ENCODE data around the gene VAV2.

The VAV2 gene

GRCh38 chr9:133832877-133833276, 159.2 kb downstream of the VAV2 start:
- no peak for DNase-seq

GRCh38 chr9:133830711-133831110, 161.4 kb downstream of the VAV2 start:
- DNase-seq = no peak

DNA sequence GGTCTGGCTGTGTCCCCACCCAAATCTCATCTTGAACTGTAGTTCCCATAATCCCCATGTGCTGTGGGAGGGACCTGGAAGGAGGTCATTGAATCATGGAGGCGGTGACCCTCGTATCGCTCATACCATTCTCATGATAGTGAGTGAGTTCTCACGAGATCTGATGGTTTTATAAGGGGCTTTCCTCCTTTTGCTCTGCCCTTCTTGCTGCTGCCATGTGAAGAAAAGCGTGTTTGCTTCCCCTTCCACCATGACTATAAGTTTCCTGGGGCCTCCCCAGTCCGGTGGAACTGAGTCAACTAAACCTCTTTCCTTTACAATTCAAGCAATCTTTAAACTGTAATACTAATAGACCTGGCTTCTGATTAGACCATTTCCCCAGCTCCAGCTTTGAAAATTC, 161.8 kb downstream of the VAV2 start:
- DNase-seq = no peak

DNA sequence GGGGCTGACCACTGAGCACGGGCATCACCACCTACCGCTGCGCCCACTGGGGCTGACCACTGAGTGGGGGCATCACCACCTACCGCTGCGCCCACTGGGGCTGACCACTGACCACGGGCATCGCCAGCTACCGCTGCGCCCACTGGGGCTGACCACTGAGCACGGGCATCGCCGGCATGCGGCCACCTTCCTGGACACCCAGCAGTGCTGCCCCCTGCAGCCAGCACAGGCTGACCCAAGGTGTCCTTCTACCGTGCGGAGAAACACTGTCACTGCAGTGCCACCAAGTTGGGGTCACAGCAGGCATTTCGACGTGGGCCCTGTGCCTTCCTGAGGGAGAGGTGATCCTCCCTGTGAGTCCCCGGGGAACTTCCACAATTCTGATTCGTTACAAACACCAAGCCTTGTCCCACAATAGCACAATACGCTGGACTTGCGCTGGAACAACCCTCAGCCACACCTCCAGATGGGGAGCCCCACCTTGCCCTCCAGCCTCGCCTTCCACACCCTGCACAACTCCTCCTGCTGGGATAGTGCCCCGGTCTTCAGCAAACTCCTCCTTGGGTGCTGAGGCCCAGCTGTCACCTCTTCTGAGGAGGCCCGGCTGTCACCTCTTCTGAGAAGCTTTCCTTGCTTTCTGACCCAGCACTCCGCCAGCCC, 163.7 kb downstream of the VAV2 start:
- DNase-seq = no peak

DNA sequence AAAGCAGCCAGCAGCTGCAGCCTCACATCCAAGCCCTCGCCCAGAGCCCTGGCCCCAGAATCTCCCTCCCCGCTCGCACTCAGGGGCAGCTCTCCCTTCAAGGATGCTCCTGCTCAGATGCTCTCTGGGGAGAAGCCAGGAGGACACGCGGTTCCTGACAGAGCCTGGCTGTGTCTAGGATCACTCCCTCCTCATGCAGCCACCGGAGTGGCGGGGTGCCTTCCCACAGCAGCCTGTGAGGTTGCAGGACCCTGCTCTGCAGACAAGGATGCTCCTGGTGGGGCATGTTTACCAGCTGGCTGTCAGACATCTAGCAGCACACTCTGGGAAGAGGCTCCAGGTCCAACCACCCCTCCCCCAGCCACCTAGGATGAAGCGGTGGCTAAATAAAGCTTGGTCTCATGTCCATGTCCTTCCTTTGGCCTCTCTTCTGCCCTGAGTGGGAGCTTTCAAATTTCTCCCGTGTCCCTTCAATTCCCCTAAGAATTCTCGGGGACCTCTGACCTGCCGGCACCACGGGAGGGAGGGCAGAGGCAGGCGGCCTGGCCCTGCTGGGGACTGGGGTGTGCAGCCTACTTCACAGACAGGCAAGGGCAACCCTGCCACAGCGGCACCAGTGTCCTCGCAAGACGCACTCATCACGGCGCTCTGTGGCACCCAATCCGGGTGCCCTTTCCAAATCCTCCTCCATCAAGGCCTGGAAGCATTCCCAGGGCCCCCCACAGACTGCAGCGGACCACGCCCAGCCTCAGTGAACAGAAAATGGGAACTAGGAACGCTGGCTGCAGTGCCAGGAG, 165.6 kb downstream of the VAV2 start:
- DNase-seq = peak; percentile 40

DNA sequence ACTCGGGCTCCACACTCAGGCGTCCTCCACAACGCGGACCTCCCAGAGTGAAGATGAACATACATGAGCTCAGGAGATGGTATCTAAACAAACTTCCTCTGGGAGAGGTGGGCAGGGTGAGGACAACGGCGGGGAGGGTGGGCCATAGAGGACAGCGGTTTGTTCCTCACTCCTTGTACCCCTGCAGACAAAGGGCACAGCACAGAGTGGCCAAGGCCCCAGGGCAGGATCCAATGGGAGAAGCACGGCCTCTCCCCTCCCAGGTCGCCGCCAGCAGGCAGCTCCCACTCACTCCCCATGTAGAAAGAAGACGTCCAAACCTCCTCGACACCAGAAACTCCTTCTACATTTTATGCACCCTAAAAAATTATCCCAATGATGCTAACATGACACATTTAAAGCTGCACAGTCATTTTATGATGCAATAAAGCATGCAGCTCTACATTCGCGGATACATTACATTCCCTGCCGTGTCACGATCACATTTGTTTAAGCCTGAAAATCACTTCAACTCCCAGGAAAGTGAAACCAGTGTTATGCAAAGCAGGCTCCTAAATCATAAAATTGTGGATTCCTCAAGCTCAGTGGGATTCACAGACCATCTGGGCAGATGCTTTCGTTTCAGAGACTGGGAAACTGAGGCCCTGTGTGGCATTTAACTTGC, 166.4 kb downstream of the VAV2 start:
- no peak for DNase-seq

- DNase-seq = no peak
Observed at GRCh38 chr9:133824802-133825186, 167.3 kb downstream of the VAV2 start.

DNA sequence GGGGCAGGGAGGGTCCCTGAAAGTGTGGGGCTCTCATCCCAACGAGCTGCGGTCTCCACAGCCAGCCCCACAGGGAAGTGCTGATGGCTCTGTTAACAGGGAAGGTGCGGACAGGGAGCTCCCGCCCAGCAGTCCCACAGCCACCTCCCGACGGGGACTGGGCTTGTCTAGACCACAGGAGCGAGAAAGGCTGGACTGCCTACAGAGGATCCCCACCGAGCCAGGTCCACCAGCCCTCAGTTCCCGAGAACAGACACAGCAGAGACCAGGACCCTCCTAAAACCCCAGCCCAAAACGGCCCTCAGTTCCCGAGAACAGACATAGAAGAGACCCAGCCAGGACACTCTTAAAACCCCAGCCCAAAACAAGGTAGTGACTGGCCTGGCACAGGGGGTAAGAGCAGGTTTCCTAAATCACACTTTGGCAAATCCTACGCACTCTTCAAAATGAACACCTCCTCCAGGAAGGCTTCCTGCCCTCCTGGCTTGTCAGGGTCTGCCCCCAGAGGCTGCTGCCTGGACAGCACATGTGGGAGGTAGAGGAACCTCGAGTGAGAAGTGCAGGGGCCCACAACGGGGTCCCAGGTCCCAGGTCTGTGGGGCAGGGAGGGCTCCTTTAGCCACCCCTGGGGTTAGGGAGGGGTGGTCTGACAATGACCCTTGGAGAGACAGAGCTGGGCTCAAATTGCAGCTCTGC, 167.9 kb downstream of the VAV2 start:
- no peak for DNase-seq

DNA sequence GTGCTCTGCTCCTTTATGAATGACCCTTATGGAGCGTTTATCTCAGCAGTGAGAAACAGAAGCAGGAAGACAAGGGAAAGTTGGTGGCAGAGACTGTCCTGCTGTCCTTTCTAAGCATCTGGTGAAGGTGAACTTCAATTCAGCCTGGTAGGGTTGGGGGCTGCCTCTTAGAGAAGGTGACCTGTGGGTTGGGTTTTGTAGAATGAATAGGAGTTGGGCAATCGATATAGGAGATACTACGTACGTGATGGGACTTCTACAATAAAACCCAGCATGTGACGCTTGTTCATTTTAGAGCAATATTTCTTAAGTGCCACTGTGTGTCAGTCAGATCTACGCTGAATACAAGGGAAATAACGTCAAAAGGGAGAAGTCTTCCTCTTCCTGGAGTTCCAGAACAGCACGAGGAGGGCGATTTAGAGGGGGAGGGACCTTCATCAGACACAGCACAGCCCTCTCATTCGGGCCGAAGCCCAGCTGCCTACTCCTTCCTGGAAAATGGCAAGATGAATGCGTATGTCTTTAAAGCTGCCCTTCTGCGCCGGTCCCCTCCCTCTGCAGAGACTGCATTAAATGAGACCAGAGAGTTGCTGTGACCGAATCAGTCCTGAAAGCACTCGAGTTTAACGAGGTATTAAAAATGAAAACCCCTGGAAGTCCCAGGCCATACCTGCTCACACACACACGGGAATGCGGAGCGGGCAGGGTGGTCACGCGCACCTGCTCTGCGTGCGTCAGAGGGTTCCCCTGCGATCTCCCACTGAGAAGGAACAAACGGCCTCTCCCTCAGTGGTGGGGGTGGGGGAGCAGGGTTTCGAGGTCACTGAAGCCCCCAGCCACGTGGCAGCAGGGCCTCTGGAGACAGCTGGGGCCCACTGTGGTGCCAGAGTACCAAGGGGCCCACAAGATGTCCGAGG, 168.7 kb downstream of the VAV2 start:
- no peak for DNase-seq

- no peak for DNase-seq
Observed at GRCh38 chr9:133822430-133823065, 169.6 kb downstream of the VAV2 start.

GRCh38 chr9:133821601-133822429, 170.3 kb downstream of the VAV2 start:
- DNase-seq = peak; percentile 80

- no peak for DNase-seq
Observed at GRCh38 chr9:133819923-133820322, 172.2 kb downstream of the VAV2 start.

DNA sequence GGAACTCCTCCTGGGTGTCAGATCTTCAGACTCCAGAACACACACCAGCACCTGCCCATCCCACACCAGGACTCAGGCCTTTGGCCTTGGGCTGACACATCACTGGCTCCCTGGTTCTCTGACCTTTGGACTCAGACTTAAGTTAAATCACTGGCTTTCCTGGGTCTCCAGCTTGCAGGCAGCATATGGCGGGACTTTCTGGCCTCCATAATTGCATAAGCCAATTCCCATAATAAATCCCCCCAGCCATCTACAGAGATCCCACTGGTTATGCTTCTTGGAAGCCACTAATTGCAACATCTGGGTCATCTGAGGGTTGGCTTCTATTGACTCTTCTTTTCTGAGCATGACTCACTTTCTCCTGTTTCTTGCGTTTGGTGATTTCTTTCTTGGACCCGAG, 173.7 kb downstream of the VAV2 start:
- no peak for DNase-seq

DNA sequence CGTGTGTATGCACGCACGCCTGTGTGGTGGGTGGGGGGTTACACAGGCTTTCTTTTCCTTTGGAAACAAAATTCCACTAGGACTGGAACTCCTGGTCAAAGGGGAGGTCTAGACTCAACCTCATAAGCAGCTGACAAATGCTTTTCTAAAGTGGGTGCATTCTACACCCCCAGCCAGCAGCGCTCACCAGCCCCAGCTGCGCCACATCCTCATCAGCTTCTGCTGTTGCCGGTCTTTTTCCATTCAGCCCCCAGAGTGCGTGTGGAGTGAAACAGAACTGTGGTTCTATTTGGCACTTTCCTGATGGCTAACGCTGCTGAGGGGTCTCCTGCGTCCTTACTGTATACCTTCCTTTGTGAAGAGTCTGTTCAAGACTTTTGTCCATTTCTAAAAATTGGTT, 176.3 kb downstream of the VAV2 start:
- no peak for DNase-seq

DNA sequence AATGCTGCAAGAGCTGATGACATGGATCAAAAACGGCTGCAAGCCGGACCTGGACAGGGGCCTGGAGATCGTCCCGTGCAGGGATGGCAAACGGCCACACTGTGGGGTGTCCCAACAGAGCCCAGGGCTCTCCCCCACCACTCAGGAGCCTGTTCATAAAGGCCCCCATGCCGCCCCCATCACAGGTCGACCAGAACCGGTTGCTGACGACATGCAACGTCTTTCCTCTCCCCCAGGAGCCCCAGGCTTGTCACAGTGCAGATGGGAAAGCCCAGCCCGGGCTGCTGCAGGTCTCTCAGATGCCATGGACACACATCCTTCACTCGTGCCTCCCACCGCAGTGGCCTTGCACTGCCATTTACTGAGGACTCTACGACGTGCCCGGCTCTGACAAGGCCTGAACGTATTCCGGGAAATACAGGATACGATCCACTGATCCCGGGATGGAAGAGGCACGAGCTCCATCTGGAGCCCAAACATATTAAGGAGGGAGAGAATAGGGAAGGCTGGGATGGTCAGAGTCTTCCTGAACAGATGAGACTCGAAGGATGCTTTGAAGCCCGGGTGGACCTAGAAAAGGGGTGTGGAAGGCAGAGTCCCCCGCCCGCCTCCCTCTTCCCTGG, 177.4 kb downstream of the VAV2 start:
- DNase-seq = no peak

DNA sequence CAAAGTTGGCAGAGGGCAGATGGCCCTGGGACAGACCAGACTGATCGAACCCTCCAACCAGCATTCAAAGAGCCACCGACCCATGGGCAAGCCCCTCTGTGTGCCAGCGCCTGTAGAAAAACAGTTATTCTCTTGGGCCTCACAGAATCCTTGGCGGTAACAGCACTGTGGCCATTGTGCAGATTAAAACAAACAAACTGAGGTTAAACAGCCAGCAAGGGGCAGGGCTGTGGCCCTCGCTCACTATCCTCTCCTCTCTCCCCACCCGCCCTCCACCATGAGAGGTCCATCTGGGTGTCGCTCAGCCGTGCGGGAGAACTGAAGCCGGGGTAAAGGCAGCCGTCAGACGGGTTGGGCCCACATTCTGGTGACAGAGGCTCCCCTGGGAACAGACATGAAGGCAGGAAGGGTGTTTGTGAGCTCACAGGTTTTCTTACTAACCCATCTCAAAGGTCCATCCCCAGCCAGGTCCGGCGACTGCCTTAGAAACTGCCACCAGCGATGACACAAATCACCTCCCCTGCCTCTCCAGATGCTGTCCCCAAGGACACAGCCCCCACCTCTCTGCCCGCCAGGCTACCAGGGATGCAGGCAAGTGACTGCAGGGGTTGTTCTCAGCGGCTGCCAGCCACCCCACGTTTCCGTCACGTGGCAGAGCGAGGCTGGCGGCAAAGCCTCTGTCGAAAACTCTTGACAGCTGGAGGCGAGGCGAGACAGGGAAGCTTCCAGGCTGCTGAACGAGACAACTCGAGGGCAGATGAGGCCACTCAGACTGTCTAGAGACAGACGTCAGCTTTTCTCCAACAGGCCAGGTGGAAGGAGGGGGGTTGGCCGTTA, 178.2 kb downstream of the VAV2 start:
- DNase-seq = peak; percentile 70

GRCh38 chr9:133812941-133813748, 179.0 kb downstream of the VAV2 start:
- DNase-seq = no peak

DNA sequence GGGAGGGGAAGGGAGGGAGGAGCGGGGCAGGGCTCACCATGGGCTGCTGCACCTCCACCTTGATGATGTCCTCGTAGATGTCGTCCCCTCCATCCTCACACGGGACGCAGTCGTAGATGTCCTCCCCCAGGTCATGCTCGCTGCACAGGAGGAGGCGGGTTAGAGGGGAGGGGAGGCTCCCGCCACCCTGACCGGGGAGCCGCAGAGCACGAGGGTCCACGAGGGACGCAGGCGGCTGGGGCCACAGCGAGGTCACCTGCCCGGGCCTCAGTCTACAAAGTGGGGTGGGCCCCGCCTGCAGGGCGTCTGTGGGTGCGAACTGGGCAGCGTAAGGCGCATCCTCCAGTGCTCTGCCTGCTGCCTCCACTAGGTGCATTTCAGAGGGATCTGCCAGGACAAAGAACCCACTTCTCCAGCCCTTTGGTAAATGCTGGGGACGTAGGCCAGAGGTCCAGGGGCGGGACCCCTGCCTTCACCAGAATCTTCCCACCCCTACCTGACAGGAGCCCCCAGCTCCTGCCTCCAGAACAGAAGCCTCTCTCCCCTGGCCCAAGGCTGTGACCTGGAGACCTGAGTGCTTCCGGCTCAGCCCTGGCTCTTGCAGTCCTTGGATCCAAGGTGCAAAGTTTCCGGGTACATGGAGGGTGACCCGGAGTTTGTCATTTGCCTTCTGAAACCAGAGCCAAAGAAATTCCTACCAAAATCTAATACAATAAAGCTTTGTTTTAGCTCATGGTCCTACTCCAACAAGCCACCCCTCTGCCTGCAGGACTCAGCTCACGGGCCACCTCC, 179.9 kb downstream of the VAV2 start:
- DNase-seq = no peak
